ENCODE data around the gene ARPIN.

GRCh38 chr15:89888214-89888804 lies 24.4 kb downstream of the ARPIN start:
- no peak for TF ChIP-seq CTCF (IDR thresholded peaks at IDR 0.05; ENCODE audit: insufficient read depth, low read length, poor library complexity, severe bottlenecking)
- TF ChIP-seq EZH2phosphoT487 (conservative IDR thresholded peaks at IDR 0.05; ENCODE audit: low read length): no peak

Data from SU-DHL-6 (cell line).